HG02970 (cell line): ENCODE results near the gene THYN1.

Experiments used
- ATAC-seq: cut with Tn5 transposase; IDR thresholded peaks from one replicate; pipeline ENCODE4 v1.9.1; 2021; ENCODE audit warnings: mild to moderate bottlenecking, moderate library complexity, moderate number of reproducible peaks; ENCODE audit not compliant: unreplicated experiment, low FRiP score

Gene THYN1

DNA sequence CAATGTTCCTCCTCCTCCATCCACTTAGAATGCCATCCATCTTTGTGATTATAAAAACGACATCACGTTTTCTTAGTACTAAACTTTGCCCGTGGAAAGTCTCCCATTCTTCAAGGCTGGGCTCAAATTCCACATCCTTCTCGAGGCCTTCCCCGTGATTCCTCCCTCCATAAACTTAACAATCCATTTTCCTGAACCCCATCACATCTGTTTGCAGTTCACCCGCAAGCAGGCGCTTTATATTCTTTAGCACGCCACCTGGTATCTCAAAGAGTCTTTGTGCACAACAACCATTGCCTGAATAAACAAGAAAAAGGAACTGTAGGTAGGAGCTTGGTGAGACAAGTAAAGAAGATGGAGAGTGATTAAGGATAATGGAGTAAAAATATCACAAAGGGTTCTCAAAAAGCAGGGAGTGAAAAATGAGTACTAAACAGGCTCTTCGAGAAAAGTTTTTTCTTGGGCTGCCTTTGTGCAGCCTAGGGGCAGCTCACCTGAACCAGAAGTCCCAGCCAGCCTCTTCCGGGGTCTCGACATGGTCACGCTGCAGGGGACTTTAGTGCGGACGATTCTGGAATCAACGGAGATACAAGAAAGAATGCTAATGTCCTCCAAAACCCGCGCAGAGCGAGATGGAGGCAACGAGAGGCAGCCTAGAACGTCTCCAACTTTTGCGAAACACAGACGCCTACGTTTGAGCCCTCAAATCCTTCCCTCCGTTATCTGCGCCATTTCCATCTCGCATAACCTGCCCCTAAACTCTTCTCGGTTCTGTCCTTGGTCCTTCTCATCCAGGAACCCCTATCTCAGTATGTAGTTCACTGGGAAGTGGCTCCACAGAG, 585 bp downstream of the THYN1 start:
- ATAC-seq, result peak; percentile 13

DNA sequence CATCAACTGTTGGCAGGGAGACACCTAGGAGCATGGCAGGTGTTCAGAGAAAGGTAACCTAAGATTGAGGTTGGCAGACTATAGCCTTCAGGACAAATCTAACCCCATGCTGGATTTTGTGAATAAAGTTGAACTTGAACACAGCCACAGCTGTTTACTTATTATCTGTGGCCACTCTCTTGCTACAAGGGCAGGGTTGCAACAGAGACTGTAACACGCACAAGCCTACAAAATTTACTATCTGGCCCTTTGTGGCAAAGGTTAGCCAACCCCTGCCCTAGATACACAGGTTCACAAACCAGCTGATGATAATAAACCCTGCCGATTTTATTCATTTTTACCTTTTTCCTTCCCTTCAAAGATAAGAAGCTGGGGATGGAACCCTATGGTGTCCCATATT, 2.5 kb downstream of the THYN1 start:
- ATAC-seq, result no peak

DNA sequence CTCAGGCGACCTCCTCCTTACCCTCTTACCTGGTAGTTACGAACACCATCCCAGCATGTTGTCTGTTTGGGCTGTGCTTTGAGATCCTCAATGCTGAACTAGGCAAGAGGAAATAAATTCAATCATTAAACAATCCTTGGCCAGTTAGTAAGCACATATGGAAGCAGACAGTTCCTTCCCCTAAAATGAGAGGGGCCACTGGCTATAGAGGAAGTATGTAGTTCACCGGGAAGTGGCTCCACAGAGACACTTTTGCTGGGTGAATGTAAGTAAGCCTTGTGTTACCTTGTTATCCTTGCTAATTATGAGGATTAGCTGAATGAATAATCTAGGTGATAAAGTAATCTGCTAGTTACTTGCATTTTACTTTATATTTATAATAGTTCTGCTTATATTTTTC, 2.9 kb downstream of the THYN1 start:
- ATAC-seq, result no peak

DNA sequence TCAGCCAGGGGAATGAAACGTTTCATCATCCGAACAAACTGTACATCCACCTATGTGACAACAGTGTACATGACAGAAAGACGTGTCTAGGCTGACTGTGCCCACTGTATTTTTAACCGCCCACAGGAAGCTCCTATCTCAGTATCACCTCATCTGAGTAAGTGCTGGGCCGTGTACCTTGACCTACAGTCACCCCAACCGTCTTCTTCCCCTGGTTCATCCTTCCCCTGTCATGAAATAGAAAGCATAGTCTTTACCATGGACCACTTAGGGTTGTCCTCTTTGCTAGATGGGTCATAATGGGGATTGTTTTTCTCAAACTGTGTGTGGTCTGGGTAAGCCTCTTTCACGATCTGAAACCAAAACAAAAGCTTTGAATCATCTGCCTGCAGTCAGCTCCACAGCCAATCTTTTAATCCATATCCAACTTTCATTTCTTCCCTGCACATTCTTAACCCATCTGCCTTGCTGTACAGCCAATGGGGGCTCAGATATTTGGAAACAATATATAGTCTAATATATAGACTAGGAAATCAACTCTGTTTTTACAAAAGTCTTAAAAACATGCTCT, 4.2 kb downstream of the THYN1 start:
- no peak for ATAC-seq

DNA sequence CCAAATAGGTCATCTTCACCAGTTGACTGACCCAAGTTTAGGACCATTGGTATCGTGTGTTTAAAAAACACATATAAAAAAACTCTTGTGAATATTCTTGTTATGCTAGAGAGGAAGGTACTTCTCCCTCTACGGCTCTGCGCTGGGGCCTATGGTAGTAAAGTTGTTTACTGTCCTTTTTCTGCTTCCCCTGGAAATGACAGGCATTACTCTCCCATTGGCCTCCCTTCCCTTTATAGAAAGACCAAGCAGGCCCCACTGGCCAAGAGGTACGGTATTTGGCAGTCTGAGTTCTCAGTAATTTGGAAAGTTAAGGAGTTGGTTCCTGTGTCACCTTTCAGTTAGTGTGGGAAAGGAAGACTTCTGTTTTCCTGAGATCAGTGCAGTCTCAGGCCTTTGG, 6.5 kb downstream of the THYN1 start:
- no peak for ATAC-seq

DNA sequence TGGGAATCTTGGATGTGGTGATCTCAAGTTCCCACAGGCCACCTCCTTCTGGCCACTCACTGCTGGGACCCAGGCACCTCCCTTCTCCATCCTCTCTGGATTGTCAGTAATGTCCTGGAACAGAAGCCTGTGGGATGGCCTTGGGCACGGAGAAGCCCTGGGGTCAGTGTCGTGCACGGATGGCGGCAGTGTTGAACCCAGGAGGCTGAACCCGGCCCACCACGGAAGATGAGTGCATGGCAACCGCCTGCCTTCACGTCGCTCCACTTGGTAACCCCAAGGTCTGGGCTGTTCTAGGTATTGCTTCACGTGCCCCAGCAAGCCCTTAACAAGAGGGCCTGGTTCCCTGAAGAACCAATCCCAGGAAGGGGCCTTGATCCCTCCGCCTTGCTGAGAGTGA, 7.1 kb downstream of the THYN1 start:
- no peak for ATAC-seq

DNA sequence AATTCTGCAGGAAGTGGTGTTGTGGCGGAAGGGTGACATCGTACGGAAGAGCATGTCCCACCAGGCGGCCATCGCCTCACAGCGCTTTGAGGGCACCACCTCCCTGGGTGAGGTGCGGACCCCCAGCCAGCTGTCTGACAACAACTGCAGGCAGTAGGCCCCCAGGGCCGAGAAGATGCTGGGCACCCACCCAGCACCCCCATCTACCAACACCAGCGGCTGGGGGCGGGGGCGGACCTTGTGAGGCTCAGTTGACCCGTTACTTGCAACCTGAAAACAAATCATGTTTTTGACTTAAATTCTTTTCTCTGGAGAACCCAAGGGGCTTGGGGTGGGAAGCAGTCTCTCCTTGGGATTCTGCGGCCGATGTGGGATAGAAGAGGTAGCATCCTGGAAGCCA, 7.7 kb downstream of the THYN1 start:
- ATAC-seq, result no peak

DNA sequence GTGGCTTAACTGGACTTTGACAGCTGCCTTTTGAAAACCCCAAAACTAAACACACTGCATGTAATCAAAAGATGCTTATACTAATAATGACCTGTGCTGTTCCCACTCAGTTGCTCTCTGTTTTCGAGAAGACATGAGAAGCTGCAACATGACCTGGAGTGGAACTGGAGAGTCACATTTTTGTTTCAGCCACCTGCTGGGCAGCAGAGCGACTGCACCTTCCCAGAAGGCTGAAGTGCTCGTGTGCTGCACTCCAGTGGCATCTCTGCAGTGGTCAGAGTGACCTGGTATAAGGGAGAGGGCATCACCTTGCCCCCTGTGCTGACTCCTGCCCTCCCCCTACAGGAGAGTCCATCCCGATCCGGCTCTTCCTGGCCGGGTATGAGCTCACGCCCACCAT, 8.6 kb downstream of the THYN1 start:
- no peak for ATAC-seq

DNA sequence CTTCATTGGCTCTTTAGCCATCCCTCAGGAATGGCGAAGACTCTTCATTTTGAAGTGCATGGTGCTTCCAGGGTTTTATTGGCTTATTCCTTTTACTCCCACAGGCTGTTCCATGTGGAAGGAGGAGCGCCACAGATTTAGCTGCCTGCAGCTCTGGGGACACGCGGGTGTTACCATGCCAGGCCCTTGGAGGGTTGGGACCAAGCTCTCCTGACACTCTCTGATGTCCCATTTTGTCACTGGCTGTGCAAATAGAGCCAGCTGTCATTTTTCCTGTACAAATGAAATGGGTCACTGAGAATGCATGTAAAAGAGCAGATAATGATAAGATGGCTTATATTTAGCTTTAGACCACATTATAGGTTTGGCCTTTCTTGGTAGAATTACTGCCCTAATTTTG, 9.2 kb downstream of the THYN1 start:
- ATAC-seq, result no peak

DNA sequence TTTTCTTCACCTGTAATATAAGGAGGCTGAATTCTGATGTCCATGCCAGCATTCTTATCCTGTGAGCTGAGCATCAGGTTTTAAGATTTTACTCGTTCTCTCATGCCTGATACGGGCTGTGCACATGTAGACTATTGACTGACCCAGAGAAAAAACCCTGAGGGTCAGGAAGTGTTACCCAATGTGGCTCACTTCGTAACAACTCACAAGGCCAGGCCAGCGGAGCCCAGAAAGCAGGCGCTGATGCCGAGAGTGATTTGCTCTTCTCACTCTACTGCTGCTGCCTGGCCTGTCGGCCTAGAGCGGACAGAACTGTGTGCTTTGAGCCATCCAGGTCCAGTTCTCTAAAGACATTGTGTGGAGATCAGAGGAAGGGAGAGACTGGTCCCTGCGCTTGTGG, 10.8 kb downstream of the THYN1 start:
- ATAC-seq, result no peak

DNA sequence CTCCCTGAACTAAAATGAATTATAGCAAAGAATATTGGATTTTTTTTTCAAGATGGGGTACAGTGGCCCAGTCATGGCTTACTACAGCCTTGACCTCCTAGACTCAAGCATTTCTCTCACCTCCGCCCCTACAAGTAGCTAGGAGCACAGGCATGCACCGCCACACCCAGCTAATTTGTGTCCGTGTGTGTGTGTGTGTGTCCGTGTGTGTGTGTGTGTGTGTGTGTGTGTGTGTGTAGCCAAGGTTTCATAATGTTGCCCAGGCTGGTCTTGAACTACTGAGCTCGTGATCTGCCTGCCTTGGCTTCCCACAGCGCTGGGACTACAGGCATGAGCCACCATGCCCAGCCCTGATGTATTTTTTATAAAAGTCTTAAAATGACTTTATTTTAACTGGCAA, 12.6 kb downstream of the THYN1 start:
- ATAC-seq, result no peak

DNA sequence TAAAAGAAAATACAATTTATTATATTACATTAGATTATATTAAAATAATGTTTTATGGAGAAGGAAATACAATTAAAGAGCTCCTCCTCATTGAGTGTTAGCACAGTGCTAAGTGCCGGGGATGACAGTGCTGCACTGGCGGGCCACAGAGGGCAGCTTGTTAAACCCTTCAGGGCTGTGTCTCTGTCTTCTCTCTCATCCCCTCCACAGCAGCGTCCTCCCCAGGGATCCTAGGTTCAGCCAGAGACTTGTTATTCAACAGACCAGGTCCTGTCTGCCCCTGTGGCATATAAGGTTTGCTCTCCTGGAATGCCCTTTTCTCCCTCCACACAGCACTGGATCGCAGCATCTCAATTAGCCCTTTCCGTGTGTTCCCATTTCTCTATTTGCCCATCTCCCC, 14.2 kb downstream of the THYN1 start:
- no peak for ATAC-seq

DNA sequence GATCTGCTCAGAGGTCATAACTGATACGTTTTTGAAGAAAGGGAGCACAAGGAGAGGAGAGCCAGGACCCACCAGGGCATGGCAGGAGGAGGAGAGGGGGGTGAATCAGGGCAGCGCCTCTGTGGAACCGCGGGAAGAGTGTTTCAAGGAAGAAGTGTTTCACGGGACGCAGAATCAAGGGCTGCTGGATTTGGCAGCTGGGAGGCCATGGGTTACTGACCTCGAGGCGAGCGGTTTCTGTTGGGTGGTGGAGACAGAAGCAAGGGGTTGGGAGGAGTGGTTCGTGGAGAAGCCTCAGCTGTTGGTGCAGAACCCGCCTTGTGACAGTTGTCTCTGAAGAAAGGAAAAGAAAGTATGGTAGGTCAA, 15.6 kb downstream of the THYN1 start:
- no peak for ATAC-seq

DNA sequence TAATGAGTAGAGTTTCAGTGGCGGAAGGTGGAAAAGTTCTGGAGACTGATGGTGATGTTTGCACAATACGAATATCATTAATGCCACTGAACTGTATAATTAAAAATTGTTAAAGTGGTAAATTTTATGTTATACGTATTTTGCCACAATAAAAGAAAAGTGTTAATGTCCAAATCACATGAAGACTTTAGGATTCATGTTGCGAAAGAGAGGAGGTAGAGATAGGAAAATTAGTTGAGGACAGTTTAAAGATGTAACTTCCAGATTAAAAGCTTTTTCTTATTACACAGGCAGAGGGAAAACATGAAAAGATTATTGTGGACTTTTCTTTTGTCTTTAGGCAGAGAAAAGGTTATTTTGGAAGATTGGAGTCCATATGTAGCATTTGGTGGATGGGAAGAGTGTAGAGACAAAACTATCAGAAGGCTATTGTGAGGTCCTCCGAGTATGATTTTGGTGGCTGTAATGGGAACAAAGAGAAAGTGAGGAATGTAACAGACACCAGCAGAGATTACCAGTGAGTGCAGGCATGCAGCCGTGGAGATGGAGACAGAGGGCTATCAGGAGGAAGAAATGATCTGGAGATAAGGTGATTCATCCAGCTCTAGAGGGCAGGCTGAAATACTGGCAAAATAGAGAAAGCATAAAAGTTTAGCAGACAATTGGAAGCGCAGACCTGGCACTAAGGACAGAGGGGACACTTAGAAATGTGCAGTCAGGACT, 16.2 kb downstream of the THYN1 start:
- ATAC-seq, result no peak

DNA sequence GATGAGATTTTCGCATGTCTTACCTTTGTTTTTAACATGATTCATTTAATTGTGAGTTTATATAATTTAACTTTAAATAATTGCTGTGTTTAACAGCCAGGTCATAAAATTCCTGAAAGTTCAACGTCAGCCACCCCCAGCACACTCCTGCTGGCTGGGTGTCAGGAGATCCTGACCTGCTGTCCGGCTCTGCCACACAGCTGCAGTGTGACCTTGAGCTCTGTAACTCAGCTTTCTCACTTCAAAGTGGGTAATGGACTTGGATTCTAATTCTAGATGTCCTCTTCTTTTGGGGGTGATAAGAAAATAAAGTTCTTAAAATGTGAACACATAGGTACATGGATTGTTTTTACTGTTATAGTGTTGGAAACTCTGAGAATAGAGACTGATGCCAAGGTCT, 17.8 kb downstream of the THYN1 start:
- no peak for ATAC-seq

DNA sequence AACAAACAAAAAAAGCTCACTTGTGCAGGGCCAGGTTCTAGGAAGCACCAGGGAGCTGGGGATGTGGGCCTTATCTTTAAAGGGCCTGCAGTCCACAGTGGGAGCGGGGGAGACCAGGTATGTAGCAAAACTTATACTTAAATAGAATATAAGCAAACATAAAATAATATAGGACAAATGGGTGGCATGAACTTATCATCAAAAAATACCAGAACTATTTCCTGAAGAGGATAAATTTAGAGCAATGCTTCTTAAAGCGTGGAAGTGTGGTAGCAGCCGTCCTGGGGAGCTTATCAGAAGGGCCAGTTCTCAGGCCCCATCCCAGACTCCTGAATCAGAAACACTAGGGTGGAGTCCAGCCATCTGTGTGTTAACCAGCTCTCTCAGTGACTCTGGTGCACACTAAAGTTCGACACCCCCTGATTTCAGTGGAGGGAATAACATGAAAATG, 19.4 kb downstream of the THYN1 start:
- no peak for ATAC-seq

DNA sequence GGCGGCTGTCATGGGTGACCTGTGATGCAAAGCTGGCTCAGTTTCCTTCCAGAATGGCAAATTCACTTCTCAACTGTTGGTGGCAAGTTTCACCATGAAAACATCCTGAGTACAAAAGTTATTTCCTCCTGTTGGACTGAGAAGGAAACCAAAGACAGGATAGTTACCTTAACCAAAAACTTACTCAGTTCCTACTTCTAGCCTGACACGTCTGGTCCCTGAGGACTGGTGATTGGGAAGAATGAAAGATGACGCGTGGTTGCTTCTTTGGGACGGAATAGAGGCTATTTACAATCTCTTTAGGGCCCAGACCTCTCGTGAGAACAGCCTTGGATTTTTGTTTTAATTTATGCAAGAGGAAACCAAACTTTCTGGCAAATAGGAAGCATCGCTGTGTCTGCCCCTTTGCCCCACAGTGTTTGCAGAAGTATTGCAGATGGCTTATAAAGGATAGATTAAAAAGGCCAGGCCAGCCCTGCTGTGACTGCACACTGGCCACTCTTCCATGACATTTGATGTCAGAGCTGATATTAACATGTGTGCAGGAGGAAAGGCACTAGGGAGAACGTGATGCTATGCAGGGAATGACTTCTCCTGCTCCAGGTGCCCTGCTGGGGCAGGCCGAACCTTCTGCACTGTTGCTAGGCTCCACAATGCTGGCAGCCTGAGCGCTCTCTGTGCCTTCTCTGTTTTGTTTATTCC, 21.0 kb downstream of the THYN1 start:
- no peak for ATAC-seq

DNA sequence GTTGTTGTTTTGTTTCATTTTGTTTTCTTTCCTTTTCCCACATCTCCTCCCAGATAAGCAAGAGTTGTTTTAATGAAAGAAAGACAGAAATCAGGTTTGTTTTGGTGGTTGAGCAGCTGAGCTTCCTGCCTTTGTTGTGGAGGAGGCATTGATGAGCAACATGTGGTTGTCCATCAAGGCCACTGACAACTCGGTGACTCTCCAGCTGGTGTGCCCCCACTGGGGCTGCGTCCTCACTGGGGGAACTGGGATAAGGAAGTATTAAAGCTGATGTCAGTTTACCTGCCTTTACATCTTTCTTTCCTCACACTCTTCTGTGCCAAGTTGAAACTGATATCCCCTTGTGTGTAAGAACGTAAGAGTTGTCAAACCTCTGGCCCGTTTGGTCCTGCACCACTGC, 22.8 kb downstream of the THYN1 start:
- no peak for ATAC-seq

DNA sequence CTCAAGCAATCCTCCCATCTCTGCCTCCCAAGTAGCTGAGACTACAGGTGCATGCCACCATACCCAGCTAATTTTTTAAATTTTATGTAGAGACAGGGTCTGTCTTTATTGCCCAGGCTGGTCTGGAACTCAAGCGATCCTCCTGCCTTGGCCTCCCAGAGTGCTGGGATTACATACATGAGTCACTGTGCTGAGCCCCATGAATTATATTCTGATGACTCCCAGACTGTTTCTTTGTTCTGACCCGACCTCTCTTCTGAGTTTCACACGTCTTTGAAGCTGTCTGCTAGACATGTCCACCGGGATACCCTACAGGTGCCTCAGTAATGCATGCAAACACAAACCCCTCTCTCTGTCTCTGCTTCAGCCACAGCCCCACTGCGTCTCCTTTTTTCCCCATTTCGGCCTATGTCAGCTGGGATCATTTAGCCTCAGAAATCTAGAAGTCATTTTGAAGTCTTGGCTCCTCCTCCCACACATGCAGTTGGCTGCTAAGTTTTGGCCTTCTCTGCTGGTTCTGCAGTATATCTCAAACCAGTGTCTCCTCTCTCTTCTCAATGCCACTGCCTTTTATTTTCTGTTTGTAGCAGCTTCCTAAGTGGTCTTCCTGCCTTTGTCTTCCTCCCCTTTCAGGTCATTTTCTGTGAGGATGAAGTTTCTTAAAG, 23.9 kb downstream of the THYN1 start:
- ATAC-seq, result no peak

DNA sequence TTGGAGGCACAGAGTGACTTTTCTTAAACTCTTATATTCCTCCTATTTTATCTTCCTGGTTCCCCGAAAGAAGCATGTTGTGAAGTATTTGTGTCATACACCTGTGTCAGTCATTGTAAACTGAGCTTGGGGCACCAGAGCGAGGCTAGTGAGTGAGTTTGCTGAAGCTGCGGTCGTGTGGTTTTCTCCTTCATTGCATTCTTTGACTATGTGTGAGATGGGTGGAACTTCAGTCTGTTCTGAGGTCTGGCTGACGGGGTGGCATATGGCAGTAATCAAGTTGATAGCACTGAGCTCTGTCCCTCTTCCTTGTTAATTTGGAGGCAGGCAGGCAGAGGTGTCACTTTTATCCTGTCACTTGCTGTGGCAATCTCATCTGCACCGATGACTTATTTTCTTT, 24.5 kb downstream of the THYN1 start:
- ATAC-seq, result peak; percentile 31
